Stimulated activated CD4-positive, alpha-beta T cell treated with anti-CD3 and anti-CD28 coated beads, Interleukin-2, amount 100 ng/mL, for 24 hours (primary cell): ENCODE data around the gene CTXN1.
"Not testable (repeated sequence)": the region's sequence is repeated elsewhere in the genome, so short reads cannot be mapped to it uniquely, and the experiment has no call there.

ENCODE experiments used
- DNase-seq, 2 donors: peaks; one replicate each; pipeline ENCODE4 v3.0.0-alpha.2; 2020

Gene CTXN1

DNA sequence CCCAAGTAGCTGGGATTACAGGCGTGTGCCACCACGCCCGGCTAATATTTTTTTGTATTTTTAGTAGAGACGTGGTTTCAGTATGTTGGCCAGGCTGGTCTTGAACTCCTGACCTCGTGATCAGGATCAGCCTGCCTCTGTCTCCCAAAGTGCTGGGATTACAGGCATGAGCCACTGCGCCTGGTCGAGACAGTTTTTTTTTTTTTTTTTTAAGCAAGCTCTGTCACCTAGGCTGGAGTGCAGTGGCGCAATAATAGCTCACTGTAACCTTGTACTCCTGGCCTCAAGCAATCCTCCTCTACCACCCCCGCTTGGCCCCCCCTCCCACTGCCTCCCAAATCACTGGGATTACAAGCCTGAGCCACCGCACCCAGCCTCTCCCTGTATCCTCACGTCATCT lies 28.6 kb downstream of the CTXN1 start:
- no peak for DNase-seq

DNA sequence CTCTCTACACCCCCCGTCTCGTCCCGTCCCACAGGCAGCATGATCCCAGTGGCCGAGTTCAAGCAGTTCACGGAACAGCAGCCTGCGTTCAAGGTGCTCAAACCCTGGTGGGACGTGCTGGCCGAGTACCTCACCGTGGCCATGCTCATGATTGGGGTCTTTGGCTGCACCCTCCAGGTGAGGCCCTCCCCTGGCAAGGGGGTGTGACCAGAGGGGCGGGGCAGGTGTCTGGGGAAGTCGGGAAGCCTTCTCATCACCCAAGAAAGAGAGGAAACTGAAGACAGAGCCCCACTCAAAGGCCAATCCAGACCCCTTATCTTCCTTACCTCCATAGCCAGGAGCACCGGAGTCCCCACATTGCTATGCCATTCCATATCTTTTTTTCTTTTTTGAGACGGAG lies 30.4 kb downstream of the CTXN1 start:
- DNase-seq = no peak

DNA sequence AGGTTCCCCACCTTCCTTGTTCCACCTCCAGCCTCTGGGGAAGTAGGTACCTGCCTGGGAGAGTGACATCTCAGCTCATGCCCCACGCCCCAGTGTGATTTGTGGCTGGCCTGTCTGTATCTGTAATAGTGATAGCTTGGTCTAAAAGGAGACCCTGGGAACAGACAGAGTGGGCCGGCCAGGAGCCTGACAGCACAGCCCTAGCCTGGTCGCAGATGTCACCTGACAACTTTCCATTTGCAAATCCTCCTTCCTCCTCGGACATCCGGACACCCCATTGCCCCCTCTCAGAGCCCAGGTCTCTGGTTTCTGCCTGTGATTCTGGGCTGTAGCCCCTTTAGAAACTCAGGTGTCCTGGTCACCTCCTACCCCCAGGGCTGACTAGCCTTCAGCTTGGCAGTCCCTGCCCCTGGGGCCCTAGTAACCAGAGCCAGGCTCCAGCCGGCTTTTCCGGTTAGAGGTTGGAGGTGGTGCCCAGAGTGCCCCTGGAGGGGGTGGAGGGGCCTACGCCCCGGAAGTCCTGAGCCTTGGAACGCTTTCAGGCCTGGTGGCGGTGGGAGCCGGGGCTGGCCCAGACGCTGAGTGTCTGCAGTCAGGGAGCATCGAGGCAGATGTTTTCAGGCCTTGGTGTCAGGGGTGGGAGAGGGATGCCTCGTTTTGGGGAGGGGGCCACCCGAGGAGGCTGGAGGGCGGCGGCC lies 31.2 kb downstream of the CTXN1 start:
- DNase-seq = no peak

DNA sequence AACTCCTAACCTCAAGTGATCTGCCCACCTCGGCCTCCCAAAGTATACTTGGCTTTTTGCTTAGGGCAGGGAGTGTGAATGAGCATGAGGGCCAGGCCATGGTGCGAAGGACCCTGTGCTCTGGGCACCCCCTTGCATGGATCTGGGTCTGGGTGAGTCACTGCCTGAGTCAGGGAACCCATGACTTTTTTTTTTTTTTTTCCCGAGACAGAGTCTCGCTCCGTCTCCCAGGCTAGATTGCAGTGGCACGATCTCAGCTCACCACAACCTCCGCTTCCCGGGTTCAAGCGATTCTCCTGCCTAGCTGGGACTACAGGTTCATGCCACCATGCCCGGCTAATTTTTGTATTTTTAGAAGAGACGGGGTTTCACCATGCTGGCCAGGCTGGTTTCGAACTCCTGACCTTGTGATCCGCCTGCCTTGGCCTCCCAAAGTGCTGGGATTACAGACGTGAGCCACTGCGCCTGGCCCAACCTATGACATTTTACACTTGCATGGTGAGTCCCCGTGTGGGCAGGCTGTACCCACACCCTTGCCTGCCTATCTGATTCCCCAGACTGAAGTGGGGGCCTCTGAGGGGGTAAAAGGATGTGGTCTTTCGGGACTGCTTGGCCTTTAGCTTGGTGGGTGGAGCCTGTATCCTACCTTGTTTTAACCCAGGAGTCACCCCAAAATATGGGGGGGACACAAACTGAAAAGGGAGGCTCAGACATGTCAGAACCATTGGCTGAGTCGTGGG lies 32.4 kb downstream of the CTXN1 start:
- DNase-seq = not testable (repeated sequence)

DNA sequence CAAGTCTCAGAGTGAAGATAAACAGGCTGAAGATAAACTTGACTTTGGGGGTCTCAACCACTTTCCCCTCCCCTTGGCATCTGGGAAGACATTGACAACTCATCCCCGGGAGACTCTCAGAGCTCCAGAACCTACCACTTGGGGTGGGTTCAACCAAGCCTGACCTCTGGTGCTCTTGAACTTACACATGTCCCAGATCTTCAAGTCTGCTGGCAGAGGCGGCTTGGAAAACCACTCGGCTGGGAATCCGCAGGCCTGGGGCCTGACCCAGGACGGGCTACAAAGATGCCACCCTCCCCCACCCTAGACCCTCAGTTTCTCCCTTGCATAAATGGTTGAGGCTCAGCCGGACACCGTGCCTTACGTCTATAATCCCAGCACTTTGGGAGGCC lies 37.1 kb downstream of the CTXN1 start:
- no peak for DNase-seq

DNA sequence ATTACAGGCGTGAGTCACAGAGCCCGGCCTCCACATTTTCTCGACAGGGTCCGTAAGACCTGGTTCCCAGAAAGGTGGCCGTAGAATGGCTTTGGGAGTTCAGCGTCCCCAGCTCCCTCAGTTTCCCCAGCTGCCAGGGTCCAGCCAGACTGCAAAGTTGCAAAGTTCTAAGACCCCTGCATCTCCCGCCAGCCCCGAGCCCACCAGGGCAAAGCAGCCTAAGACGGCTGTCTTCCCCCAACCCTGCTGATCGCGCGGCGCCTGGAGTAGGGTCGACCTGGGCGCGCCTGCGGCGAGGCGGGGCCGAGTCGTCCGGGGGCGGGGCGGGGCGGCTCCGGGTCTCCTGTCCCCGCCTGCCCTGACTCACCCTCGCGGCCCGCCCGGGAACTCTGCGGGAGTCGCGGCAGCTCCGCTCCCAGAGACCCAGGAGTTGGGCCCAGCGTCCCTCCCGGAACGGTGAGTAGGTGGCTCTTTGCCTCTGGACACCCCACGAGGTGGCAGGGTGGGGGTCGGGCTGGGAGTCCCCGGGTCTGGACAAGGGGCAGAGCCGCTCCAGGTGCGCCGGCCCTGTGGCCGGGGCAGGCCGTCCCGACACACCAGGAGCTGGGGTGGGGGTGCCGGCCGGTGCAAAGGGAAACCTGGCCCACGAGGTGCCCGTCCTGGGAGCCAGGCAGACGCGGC lies 37.6 kb downstream of the CTXN1 start, which contains the start of gene LRRC8E:
TSS of gene LRRC8E (plus strand) at position 366 of the 681 bp plus-strand sequence. CDS start 7,094 bp downstream, outside the sequence.
- peak; percentile 46 to 72 for DNase-seq

DNA sequence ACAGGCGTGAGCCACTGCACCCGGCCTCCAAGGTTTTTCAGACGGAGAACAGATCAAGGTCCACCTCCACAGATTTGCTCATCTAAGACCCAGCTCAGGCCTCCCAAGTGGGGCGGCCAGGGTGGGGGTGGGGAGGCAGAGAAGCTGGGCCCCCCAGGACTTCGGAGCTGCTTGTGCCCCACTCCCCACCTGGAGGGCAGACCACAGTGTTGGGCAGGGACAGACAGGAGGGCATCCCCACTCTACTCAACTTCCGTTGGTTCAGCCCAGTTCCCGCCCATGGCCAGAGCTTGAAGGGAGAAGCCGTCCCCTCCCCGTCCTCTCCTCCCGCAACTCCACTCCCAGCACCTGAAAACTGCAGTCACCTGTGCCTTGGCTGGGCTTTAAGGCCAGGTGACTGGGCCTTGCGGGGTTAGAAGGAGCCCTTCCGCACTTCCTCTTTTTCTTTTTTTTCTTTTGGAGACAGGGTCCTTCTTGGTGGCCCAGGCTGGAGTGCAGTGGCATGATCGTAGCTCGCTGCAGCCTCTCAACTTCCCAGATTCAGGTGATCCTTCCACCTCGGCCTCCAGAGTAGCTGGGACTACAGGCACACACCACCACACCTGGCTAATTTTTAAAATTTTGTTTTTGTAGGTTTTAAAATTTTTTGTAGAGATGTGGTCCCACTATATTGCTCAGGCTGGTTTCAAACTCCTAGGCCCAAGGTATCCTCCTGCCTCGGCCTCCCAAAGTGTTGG lies 38.4 kb downstream of the CTXN1 start:
- no peak for DNase-seq

DNA sequence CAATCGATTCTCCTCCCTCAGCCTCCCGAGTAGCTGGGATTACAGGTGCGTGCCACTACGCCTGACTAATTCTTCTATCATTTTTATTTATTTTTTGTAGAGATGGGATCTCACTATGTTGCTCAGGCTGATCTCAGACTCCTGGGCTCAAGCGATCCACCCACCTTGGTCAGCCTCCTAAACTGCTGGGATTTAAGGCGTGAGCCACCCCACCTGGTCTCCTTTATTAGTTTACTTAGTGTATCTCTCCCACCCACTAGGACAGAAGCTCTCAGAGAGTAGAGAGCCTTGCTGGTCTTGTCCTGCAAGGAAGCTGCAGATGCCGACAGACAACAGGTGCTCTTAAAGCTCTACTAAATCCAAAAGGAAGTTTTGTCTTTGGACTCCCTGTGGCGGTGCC lies 40.1 kb downstream of the CTXN1 start:
- no peak for DNase-seq

DNA sequence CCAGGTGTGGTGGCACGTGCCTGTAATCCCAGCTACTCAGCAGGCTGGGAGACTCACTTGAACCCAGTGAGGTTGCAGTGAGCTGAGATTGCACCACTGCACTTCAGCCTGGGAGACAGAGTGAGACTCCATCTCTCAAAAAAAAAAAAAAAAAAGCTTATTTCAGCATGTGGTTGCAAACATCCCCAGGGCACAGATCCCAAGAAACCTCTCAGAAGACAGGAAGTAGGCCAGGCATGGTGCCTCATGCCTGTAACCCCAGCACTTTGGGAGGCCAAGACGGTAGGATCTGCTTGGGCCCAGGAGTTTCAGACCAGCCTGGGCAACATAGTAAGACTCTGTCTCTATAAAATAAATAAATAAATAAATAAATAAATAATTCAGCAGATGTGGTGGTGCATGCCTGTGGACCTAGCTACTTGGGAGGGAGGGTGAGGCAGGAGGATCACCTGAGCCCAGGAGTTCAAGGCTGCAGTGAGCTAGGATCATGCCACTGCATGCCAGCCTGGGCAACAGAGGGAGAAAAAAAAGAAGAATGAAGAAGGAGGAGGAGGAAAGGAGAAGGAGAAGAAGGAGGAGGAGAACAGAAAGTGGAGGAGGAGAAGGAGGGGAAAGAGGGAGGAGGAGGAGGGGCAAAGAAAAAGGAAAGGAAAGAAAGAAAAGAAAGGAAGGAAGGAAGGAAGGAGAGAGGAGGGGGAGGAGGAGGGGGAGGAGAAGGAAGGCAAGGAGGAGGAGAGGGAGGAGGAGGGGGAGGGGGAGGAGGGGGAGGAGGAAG lies 42.0 kb downstream of the CTXN1 start:
- DNase-seq = no peak

DNA sequence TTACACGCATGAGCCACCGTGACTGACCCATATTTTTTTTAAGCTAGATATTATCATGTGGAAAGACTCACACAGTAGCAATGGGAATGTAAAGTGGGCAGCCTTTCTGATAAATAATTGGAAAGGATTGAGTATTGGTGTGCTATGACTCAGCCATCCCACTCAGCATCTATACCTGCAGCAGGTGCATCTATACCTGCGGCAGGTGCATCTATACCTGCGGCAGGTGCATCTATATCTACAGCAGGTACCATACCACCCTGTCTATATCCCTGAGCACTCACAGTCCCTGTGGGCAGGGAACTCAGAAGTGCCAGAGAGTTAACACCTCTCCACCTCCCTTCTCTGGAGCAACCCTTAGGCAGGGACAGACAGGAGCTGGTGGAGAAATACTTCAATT lies 42.8 kb downstream of the CTXN1 start:
- no peak for DNase-seq

DNA sequence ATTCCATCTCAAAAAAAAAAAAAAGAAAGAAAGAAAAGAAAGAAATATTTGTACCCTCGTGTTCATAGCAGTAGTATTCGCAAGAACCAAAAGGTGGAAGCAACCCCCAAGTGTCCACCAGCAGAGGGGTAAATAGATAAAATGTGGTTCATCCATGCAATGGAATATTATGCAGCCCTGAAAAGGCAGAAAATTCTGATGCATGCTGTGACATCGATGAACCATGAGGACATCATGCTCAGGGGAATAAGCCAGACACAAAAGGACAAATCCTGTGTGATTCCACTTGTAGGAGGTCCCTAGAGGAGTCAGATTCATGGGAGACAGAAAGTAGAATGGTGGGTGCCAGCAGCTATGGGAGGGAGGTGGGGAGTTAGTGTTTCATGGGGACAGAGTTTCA lies 44.0 kb downstream of the CTXN1 start:
- DNase-seq = no peak

DNA sequence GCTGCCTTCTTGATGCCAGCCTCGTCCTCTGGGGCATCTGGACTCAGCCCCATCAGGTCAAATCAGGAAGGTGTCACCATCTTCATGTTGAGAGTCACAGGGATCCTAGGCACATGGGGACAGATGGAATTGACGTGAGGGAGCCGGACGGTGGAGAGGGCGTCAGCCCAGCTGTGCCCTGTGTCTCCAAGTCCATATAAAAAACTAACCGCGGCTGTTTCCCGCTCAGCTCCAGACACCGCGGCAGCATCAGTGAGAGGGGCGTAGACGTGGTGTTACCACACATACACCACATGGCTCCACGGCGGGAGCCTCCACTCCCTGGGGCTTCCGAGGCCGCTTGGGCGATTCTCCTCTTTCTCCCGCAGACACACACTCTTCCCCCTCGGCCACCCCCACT lies 46.1 kb downstream of the CTXN1 start:
- no peak for DNase-seq

DNA sequence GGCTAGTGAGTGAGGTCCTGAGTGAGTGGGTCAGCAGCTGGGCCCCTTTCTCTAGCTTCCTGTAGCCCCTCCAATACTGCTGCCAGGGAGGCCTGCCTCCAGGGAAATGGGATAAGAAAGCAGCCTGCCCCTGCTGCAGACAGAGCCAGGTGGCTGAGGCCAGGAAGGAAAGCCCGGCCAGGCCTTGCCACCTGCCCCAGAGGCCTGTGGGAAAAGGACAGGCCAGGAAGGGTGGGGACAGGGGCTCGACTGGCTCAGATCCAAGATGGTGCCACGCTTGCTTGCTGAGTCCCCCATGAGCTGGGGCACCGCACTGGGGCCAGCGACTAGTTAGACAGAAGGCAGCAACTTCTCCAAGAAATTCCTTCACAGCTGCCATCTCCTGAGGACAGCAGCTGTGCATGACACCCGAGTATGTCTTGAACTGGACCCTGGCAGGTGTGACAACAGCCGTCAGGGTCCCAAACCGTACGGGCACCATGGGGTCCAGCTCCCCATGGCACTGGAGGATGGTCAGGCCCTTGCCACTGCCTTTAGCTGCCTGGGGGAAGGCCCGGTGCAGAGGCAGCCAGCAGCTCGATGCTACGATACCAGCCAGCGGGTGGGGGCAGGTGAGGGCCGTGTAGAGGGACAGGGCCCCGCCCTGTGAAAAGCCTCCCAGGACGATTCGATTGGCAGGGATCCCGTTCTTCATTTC lies 46.7 kb downstream of the CTXN1 start:
- DNase-seq = no peak

DNA sequence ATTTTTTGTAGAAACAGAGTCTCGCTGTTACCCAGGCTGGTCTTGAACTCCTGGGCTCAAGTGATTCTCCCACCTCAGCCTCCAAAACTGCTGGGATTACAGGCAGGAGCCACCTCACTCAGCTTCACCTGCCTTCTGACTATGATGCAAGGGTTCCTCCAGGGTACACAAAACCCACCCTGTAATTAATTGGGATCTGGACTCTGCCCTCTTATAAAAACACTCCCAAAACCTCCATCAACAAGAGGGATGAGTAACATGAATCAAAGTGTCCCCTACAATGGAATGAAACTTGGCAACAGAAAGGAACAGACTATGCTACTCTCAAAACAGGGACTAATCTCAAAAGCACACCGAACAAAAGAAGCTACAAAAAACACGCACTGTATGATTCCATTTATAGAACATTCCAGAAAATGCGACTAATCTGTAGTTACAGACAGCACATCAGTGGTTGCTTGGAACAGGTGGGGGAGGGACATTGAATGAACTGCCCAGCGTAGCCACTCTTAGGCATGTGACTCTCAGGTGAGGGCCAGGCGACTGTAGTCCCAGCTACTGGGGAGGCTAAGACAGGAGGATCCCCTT lies 48.6 kb downstream of the CTXN1 start:
- no peak for DNase-seq

DNA sequence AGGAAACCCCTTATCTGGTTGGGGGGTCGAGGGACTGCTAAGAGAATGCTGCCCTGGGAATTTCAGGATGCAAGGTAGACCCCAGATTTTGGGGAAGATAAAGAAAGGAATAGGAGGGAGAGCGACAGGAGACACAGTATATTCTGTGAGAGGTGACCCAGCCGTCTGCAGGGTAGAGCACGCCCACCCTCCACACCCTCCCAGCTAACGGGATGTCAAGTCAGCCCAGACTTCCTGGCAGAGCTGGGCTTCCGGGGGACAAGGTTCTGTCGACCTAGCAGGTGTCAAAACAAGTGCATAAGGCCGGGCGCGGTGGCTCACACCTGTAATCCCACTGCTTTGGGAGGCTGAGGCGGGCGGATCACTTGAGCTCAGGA lies 51.0 kb downstream of the CTXN1 start:
- DNase-seq = no peak
